Stomach (tissue), 9 donors: ENCODE data around the gene NGLY1. TPM values are rescaled to one million over a fixed set of nuclear protein-coding genes. Genes with fewer than 3 reads are reported as not detected.

Experiments
- DNase-seq, 2 donors: peaks; one replicate each; pipeline versions ENCODE4 v3.0.0 to v3.0.0-alpha.2; 2013 to 2019
- H3K27ac ChIP-seq, 5 donors: fragments of 200-600 bp in 4 of 5; sonication (generic) in 4 of 5; one replicate each; pipeline ENCODE4 v1.5.1; 2013 to 2019; ENCODE audit warnings: mild to moderate bottlenecking in 1 of 5, moderate library complexity in 1 of 5
- H3K27me3 ChIP-seq, 3 donors: fragments of 200-600 bp; sonication (generic); one replicate each; pipeline ENCODE4 v1.5.1; 2017 to 2019; ENCODE audit warnings: mixed run types in 1 of 3
- H3K36me3 ChIP-seq, 4 donors: fragments of 200-600 bp; sonication (generic); 1 replicate in 3 of 4; 2 replicates in 1 of 4; pipeline ENCODE4 v1.5.1; 2016 to 2019
- H3K4me1 ChIP-seq, 4 donors: fragments of 200-600 bp; sonication (generic); one replicate each; pipeline ENCODE4 v1.5.1; 2016 to 2019
- H3K4me3 ChIP-seq, 4 donors: fragments of 200-600 bp; sonication (generic) in 3 of 4; one replicate each; pipeline ENCODE4 v1.5.1; 2016 to 2019; ENCODE audit warnings: mild to moderate bottlenecking in 1 of 4
- H3K9me3 ChIP-seq, 4 donors: fragments of 200-600 bp; sonication (generic); one replicate each; pipeline ENCODE4 v1.5.1; 2016 to 2019
- EP300 ChIP-seq: sonication (generic); formaldehyde crosslinking; IDR thresholded peaks from one replicate; pipeline ENCODE4 v1.6.1; 2017; ENCODE audit warnings: antibody characterized with exemption
- POLR2A ChIP-seq, 4 donors: fragments of 450-650 bp; IDR thresholded peaks; one replicate each; pipeline ENCODE4 v1.6.1; 2016; ENCODE audit warnings: antibody characterized with exemption in 4 of 4, control low read depth in 2 of 4, mild to moderate bottlenecking in 1 of 4, moderate library complexity in 1 of 4
- POLR2AphosphoS5 ChIP-seq, 3 donors: sonication (generic); formaldehyde crosslinking; IDR thresholded peaks; one replicate each; pipeline ENCODE4 v1.6.1; 2016; ENCODE audit warnings: antibody characterized with exemption in 3 of 3
- WGBS, 5 donors: extraction: QIAGEN DNeasy Blood & Tissue Kit in 3 of 5; methylation state at CpG; one replicate each; pipeline versions ENCODE4 v1.1.5 to v1.1.7; 2013 to 2018; 5-methylcytosine and 5-hydroxymethylcytosine counted together
- intact Hi-C: fragments of 100-400 bp; cut with DNase I; formaldehyde crosslinking; loops from one replicate; pipeline ENCODE4 v1.15.1; 2023; ENCODE audit warnings: low total_unique reads
- polyA plus RNA-seq, 3 donors: library from polyadenylated mRNA; stranded (reverse); fragments of 200-250 nt; gene quantifications; one replicate each; pipeline ENCODE4 v1.2.3, GENCODE V29; 2013
- total RNA-seq, 5 donors: library from RNA; depleted of rRNA; stranded (reverse); fragments of >200 nt; gene quantifications; one replicate each; pipeline versions ENCODE4 v1.1.0 to v1.2.3, GENCODE V29; 2014 to 2016
- TF ChIP-seq, protein P1 (sequence below), 7 experiments: fragments of 450-650 bp in 4 of 7; fragments of 200-600 bp in 3 of 7; sonication (generic) in 3 of 7; IDR thresholded peaks; one replicate each; pipeline ENCODE4 v1.5.1; 2016 to 2019; ENCODE audit warnings: antibody characterized with exemption in 7 of 7, control low read depth in 2 of 7, mild to moderate bottlenecking in 1 of 7
- donor health status: healthy with polysubstance abuse.
- donor health status: Bipolar disorder and iron deficiency.
- donor health status: healthy.

Gene NGLY1
- total and polyA plus RNA-seq, 8 donors: 15.9 to 64.8 (median 29.8) TPM

DNA sequence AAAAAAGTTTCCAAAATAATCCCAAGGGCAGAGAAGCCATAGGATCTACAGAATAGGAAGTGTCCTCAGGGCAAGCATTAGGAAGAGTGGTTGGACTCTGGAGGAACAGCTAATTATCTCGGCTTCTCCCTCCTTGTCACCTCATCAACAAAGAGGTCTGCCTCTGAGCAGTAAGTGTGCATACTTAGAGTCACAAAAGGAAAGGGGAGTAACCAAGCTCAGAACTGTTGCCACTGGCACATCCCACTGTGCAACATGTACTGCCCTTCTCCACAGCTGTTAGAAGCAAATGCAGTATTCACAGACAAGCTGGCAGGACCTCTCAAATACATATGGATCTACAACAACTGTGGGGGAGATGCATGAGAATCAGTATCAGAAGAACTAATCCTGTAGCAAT lies 31.5 kb downstream of the NGLY1 start:
- intact Hi-C loops: no loop called here
- H3K27ac ChIP-seq: no peak overlapping the region
- H3K9me3 ChIP-seq: no peaks in the 10 kb centered on the region
- peaks cover 21 to 61% (median 54%) of the 10 kb centered on the region in 4 donors for H3K36me3 ChIP-seq
- H3K4me3 ChIP-seq: no peak overlapping the region
- H3K4me1 ChIP-seq: no peaks in the 10 kb centered on the region
- no peaks in the 10 kb centered on the region for H3K27me3 ChIP-seq
- no peak for DNase-seq
- TF ChIP-seq, protein P1, sequence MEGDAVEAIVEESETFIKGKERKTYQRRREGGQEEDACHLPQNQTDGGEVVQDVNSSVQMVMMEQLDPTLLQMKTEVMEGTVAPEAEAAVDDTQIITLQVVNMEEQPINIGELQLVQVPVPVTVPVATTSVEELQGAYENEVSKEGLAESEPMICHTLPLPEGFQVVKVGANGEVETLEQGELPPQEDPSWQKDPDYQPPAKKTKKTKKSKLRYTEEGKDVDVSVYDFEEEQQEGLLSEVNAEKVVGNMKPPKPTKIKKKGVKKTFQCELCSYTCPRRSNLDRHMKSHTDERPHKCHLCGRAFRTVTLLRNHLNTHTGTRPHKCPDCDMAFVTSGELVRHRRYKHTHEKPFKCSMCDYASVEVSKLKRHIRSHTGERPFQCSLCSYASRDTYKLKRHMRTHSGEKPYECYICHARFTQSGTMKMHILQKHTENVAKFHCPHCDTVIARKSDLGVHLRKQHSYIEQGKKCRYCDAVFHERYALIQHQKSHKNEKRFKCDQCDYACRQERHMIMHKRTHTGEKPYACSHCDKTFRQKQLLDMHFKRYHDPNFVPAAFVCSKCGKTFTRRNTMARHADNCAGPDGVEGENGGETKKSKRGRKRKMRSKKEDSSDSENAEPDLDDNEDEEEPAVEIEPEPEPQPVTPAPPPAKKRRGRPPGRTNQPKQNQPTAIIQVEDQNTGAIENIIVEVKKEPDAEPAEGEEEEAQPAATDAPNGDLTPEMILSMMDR (IDR thresholded peaks at IDR 0.05): no peak
- TF ChIP-seq EP300 (no peak), POLR2AphosphoS5 (IDR thresholded peaks at IDR 0.05) (no peak), POLR2A (IDR thresholded peaks at IDR 0.05) (no peak)
- WGBS, 5 donors: 74 to 100% (median 95%) methylated on average over 1 of the region's 1 CpG

DNA sequence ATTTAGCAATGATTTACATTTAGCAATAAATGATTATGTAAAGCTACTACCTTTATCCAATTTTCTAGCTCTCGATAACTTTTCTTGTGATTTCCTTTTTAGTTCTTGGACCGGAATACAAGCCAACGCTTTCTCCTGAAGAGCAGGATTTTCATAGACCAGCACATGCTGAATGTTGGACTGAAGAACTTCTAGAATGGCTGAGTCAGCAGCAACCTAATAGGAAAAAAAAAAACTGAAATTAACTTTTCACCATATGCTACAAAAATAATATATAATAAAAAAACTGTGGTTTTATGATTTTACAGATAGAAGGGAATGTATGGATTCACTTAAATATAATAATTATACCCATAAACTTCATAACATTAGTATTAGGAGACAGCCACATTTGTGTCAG lies 32.2 kb downstream of the NGLY1 start:
- 90 to 98% (median 95%) methylated on average over 3 of the region's 3 CpGs for WGBS, 5 donors
- H3K9me3 ChIP-seq: no peaks in the 10 kb centered on the region
- H3K27me3 ChIP-seq: no peaks in the 10 kb centered on the region
- no peak overlapping the region for H3K4me3 ChIP-seq
- H3K4me1 ChIP-seq: no peaks in the 10 kb centered on the region
- TF ChIP-seq POLR2AphosphoS5 (IDR thresholded peaks at IDR 0.05) (no peak), EP300 (no peak), POLR2A (IDR thresholded peaks at IDR 0.05) (no peak)
- TF ChIP-seq, protein P1 (IDR thresholded peaks at IDR 0.05): no peak
- H3K36me3 ChIP-seq: peaks cover 24 to 67% (median 56%) of the 10 kb centered on the region in 4 donors
- DNase-seq: no peak
- H3K27ac ChIP-seq: no peak overlapping the region
- intact Hi-C loops: no loop called here

DNA sequence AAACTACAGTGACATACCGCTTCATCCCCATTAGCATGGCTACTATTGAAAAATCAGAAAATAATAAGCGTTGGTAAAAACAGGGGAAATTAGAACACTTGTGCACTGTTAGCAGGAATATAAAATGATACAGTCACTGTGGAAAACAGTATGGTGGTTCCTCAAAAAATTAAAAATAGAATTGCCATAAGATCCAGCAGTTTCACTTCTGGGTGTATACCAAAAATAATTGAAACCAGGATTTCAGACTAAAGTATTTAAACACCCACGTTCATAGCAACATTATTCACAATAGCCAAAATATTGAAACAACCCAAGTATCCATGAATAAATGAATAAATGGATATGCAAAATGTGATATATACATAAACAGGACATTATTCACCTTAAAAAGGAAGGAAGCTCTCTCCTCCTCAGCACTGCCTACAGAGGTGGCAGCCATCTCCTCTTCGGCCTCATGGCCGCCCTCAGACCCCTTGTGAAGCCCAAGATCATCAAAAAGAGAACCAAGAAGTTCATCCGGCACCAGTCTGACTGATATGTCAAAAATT lies 34.1 kb downstream of the NGLY1 start:
- Histone ChIP-seq H3K27ac (no peak overlapping the region), H3K9me3 (no peaks in the 10 kb centered on the region), H3K4me1 (no peaks in the 10 kb centered on the region), H3K36me3 (peaks cover 24 to 70% (median 69%) of the 10 kb centered on the region in 4 donors), H3K4me3 (no peak overlapping the region), H3K27me3 (no peaks in the 10 kb centered on the region)
- TF ChIP-seq, protein P1 (IDR thresholded peaks at IDR 0.05): no peak
- no peak for TF ChIP-seq EP300
- TF ChIP-seq POLR2AphosphoS5 (IDR thresholded peaks at IDR 0.05): no peak
- TF ChIP-seq POLR2A (IDR thresholded peaks at IDR 0.05): no peak
- WGBS, 5 donors: 79 to 94% (median 81%) methylated on average over 6 of the region's 6 CpGs
- DNase-seq: no peak
- intact Hi-C loops: no loop called here

DNA sequence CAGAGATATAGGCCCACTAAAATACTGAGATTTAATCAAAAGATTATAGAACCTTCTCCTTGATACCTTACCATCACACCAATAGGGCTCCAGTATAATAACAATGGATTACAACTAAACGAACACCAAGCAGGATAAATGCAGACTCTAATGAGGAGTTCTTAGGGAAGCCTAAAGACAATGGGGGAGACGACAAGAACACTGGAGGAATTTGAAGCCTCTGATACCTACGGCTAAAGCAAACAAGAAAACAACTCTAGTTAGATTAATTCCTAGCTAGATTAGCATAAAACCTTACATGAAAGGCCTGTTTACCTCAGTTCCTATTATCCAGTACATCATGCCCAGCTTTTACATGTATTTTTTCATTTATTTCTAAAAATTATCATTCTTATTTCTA lies 35.1 kb downstream of the NGLY1 start:
- DNase-seq: no peak
- H3K4me3 ChIP-seq: no peak overlapping the region
- no peak for TF ChIP-seq POLR2A (IDR thresholded peaks at IDR 0.05)
- no peak for TF ChIP-seq EP300
- TF ChIP-seq, protein P1 (IDR thresholded peaks at IDR 0.05): no peak
- TF ChIP-seq POLR2AphosphoS5 (IDR thresholded peaks at IDR 0.05): no peak
- no peaks in the 10 kb centered on the region for H3K9me3 ChIP-seq
- H3K36me3 ChIP-seq: peaks cover 24 to 71% (median 69%) of the 10 kb centered on the region in 4 donors
- 83 to 88% (median 87%) methylated on average over 3 of the region's 3 CpGs for WGBS, 5 donors
- H3K4me1 ChIP-seq: no peaks in the 10 kb centered on the region
- intact Hi-C loops: no loop called here
- H3K27me3 ChIP-seq: no peaks in the 10 kb centered on the region
- no peak overlapping the region for H3K27ac ChIP-seq
